ENCODE measurements around the gene PRKAR1A. TPM values are rescaled to one million over a fixed set of nuclear protein-coding genes. Genes with fewer than 3 reads are reported as not detected.

The PRKAR1A gene
- total and polyA plus RNA-seq, 4 donors: 55.6 to 118 (median 104) TPM

DNA sequence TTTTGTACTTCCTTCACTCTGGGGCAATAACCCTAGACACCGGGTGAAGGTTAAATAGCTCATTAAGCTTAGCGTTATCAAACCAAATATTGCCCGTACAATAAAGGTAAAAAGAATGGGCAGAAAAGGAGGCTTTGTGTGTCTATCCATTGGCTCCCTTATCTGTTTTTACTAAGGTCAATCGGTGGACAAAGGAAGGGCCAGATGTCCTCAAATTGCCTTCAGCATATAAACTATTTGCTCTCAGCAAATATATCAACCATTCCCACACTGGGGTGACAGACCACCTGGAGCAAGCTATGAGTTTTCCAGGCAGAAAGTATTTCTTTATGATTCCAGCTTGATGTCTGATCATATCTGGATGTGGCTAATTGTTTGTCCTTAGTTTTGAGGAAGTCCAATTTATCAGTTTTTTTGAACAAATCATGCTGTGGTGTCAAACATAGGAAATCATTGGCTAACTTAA is 29.6 kb upstream of the PRKAR1A start:
- H3K4me3 ChIP-seq (ENCODE audit: low read depth in 1 of 3, low read length in 3 of 3): no peak overlapping the region
- H3K9ac ChIP-seq (ENCODE audit: low read depth in 1 of 2, low read length in 2 of 2): no peak overlapping the region
- no peak overlapping the region for H3K27ac ChIP-seq (ENCODE audit: low read depth in 1 of 2, low read length in 2 of 2)
- no peaks in the 10 kb centered on the region for H3K9me3 ChIP-seq (ENCODE audit: control insufficient read depth in 4 of 4, low read length in 3 of 4)
- H3K27me3 ChIP-seq (ENCODE audit: control insufficient read depth in 4 of 4, insufficient read depth in 4 of 4, low read length in 3 of 4): no peaks in the 10 kb centered on the region
- no peak for DNase-seq (ENCODE audit: low spot score)
- 15% methylated on average over 4 of the region's 4 CpGs for WGBS
- no peaks in the 10 kb centered on the region for H3K36me3 ChIP-seq (ENCODE audit: control insufficient read depth in 4 of 4, insufficient read depth in 3 of 4, low read depth in 1 of 4, low read length in 3 of 4)
- peak; percentile 53 to 66 for TF ChIP-seq RXRA (IDR thresholded peaks at IDR 0.05)
- no peak for TF ChIP-seq TAF1 (conservative IDR thresholded peaks at IDR 0.05)
- no peak for TF ChIP-seq HNF4G (IDR thresholded peaks at IDR 0.05)
- TF ChIP-seq, protein P1, sequence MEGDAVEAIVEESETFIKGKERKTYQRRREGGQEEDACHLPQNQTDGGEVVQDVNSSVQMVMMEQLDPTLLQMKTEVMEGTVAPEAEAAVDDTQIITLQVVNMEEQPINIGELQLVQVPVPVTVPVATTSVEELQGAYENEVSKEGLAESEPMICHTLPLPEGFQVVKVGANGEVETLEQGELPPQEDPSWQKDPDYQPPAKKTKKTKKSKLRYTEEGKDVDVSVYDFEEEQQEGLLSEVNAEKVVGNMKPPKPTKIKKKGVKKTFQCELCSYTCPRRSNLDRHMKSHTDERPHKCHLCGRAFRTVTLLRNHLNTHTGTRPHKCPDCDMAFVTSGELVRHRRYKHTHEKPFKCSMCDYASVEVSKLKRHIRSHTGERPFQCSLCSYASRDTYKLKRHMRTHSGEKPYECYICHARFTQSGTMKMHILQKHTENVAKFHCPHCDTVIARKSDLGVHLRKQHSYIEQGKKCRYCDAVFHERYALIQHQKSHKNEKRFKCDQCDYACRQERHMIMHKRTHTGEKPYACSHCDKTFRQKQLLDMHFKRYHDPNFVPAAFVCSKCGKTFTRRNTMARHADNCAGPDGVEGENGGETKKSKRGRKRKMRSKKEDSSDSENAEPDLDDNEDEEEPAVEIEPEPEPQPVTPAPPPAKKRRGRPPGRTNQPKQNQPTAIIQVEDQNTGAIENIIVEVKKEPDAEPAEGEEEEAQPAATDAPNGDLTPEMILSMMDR (IDR thresholded peaks at IDR 0.05; ENCODE audit: low read depth, low read length, missing input control): no peak
- TF ChIP-seq, protein P2, sequence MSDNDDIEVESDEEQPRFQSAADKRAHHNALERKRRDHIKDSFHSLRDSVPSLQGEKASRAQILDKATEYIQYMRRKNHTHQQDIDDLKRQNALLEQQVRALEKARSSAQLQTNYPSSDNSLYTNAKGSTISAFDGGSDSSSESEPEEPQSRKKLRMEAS (IDR thresholded peaks at IDR 0.05): no peak
- no peak for TF ChIP-seq NR2F2 (IDR thresholded peaks at IDR 0.05)
- TF ChIP-seq JUND (IDR thresholded peaks at IDR 0.05): no peak
- TF ChIP-seq, protein P3, sequence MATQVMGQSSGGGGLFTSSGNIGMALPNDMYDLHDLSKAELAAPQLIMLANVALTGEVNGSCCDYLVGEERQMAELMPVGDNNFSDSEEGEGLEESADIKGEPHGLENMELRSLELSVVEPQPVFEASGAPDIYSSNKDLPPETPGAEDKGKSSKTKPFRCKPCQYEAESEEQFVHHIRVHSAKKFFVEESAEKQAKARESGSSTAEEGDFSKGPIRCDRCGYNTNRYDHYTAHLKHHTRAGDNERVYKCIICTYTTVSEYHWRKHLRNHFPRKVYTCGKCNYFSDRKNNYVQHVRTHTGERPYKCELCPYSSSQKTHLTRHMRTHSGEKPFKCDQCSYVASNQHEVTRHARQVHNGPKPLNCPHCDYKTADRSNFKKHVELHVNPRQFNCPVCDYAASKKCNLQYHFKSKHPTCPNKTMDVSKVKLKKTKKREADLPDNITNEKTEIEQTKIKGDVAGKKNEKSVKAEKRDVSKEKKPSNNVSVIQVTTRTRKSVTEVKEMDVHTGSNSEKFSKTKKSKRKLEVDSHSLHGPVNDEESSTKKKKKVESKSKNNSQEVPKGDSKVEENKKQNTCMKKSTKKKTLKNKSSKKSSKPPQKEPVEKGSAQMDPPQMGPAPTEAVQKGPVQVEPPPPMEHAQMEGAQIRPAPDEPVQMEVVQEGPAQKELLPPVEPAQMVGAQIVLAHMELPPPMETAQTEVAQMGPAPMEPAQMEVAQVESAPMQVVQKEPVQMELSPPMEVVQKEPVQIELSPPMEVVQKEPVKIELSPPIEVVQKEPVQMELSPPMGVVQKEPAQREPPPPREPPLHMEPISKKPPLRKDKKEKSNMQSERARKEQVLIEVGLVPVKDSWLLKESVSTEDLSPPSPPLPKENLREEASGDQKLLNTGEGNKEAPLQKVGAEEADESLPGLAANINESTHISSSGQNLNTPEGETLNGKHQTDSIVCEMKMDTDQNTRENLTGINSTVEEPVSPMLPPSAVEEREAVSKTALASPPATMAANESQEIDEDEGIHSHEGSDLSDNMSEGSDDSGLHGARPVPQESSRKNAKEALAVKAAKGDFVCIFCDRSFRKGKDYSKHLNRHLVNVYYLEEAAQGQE (IDR thresholded peaks at IDR 0.05): no peak
- no peak for TF ChIP-seq RAD21 (IDR thresholded peaks at IDR 0.05)
- TF ChIP-seq GABPA (IDR thresholded peaks at IDR 0.05 in 1 of 2, conservative IDR thresholded peaks at IDR 0.05 in 1 of 2): no peak
- peak; percentile 22 for TF ChIP-seq YY1 (IDR thresholded peaks at IDR 0.05)
- no peak for TF ChIP-seq FOXA1 (IDR thresholded peaks at IDR 0.05)
- no peak for TF ChIP-seq FOXA2 (IDR thresholded peaks at IDR 0.05)
- TF ChIP-seq SP1 (IDR thresholded peaks at IDR 0.05): no peak
- no peak for TF ChIP-seq HNF4A (conservative IDR thresholded peaks at IDR 0.05)
- peaks cover 5 to 23% (median 9%) of the 10 kb centered on the region in 4 donors for H3K4me1 ChIP-seq (ENCODE audit: control insufficient read depth in 4 of 4, insufficient read depth in 4 of 4, low read length in 3 of 4)

DNA sequence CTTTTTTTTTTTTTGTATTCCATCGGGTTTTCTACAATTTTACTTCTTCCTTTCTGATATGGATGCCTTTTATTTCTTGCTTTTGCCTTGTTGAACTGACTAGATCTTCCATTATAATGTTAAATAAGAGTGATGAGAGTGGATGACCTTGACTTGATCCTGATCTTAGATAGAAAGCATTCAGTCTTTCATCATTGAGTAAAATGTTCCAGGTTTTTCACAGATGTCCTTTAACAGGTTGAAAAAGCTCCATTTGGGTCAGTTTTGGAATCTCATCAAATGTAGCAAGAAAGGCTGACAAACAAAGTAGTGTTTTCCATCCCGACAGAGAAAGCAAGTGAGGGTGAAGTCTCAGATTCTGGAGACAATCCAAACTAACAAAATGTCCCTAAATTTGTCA is 27.8 kb upstream of the PRKAR1A start:
- Histone ChIP-seq H3K27ac (ENCODE audit: low read depth in 1 of 2, low read length in 2 of 2) (peak overlapping the region; percentile 79 to 85), H3K36me3 (ENCODE audit: control insufficient read depth in 4 of 4, insufficient read depth in 3 of 4, low read depth in 1 of 4, low read length in 3 of 4) (no peaks in the 10 kb centered on the region), H3K4me1 (ENCODE audit: control insufficient read depth in 4 of 4, insufficient read depth in 4 of 4, low read length in 3 of 4) (peaks cover 5 to 23% (median 9%) of the 10 kb centered on the region in 4 donors), H3K9ac (ENCODE audit: low read depth in 1 of 2, low read length in 2 of 2) (peak overlapping the region in 1 of 2 donors; percentile 1), H3K27me3 (ENCODE audit: control insufficient read depth in 4 of 4, insufficient read depth in 4 of 4, low read length in 3 of 4) (no peaks in the 10 kb centered on the region), H3K4me3 (ENCODE audit: low read depth in 1 of 3, low read length in 3 of 3) (no peak overlapping the region), H3K9me3 (ENCODE audit: control insufficient read depth in 4 of 4, low read length in 3 of 4) (no peaks in the 10 kb centered on the region)
- no peak for DNase-seq (ENCODE audit: low spot score)
- 50% methylated on average over 2 of the region's 2 CpGs for WGBS
- TF ChIP-seq, protein P4, sequence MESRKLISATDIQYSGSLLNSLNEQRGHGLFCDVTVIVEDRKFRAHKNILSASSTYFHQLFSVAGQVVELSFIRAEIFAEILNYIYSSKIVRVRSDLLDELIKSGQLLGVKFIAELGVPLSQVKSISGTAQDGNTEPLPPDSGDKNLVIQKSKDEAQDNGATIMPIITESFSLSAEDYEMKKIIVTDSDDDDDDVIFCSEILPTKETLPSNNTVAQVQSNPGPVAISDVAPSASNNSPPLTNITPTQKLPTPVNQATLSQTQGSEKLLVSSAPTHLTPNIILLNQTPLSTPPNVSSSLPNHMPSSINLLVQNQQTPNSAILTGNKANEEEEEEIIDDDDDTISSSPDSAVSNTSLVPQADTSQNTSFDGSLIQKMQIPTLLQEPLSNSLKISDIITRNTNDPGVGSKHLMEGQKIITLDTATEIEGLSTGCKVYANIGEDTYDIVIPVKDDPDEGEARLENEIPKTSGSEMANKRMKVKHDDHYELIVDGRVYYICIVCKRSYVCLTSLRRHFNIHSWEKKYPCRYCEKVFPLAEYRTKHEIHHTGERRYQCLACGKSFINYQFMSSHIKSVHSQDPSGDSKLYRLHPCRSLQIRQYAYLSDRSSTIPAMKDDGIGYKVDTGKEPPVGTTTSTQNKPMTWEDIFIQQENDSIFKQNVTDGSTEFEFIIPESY (IDR thresholded peaks at IDR 0.05): no peak
- peak; percentile 68 to 71 for TF ChIP-seq RXRA (IDR thresholded peaks at IDR 0.05)
- peak; percentile 50 for TF ChIP-seq SP1 (IDR thresholded peaks at IDR 0.05)
- TF ChIP-seq HNF4G (IDR thresholded peaks at IDR 0.05): peak; percentile 7
- TF ChIP-seq, protein P1 (IDR thresholded peaks at IDR 0.05; ENCODE audit: low read depth, low read length, missing input control): no peak
- peak; percentile 46 to 50 for TF ChIP-seq HNF4A (conservative IDR thresholded peaks at IDR 0.05)
- peak in 1 of 2 donors; percentile 19 for TF ChIP-seq JUND (IDR thresholded peaks at IDR 0.05)
- no peak for TF ChIP-seq FOXA1 (IDR thresholded peaks at IDR 0.05)
